ENCODE data around the gene CSNK1G3.

The CSNK1G3 gene

DNA sequence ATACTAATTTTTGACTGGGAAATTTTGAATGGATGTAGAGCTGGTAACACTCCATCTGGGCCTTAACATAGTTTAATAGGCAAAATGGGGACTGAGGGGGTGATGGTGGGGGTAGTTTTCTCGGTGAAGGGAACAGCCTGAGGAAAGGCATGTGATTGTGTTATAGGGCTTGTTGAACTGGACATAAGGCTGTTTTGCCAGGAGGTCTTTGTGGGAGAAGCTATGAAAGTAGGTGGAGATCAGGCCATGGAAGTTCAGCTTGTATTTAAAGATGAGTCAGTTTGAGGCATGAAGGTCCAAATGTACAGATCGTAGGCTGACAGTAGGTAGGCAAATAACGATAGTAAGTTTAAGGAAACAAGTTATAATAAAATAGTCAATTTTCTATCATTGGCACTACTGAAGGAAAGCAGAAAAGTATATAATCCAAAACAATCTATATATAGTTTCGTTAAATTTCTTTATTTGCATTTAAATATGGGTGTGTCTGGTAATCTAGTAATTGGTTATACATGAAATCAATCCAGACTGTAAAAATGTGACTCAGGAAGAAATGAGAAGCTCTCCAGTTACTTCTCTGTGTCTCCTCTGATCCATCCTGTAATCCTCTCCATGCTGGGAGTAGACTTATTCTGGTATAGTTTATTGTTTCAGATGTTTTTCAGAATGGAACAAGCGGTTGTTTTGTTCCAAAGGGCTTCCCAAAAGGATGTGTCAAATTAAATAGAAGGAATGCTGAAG lies 2.8 kb downstream of the CSNK1G3 start:
- no peak for DNase-seq

DNA sequence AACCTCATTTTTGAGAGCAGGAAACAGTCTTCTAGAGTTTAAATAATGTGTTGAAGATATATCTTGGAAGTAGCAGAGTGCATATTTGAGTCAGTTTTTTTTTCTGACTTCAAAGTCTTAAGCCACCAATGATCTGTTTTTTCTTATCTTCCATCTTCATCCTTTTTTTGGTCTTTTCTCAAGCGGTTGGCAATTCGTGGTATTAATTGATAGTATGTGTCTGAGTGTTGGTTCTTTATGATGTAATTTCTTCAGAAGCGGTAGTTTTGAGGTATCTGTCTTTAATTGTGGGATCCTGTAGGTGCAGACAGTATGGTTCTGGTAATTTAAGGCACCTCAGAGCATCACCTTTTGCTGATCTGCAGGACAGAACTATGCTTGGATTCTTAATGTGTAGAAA lies 3.9 kb downstream of the CSNK1G3 start:
- no peak for DNase-seq

DNA sequence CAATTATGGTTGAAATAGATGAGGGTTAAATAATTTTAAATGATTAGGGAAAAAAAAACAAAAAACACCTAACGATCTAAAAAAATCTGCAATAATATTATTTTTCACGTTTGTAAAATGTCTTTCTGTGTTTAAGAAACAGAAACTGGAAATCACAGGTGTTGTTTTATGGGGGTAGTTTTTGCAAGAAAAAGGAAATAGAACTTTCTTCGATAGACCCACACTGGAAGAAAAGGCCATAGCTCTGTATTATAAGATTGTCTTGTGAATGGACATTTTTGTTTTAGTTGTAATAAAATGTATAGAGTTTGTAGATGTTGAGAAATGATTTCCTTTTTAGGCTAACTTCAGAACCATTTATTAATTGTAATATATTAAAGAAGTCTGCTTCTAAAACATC lies 5.5 kb downstream of the CSNK1G3 start:
- no peak for DNase-seq

DNA sequence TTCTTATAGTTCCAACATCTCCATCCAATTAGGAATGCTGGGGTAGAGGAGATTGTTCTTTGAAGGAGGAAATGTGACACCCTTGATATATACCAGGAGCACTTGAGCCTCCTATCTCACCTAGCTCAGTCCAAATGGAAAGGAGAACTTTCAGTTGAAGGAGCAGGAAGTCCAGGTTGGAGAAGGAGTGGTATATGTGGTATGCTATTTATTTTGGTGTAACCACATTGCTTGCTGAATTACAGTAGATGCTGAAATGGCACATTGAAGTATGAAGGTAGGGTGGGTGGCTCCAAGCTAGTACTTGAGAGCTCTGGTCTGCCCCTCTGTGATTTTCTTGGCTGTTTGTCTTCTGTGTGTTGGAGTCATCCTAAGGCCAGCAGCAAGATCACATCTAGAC lies 6.1 kb downstream of the CSNK1G3 start:
- DNase-seq, result no peak

DNA sequence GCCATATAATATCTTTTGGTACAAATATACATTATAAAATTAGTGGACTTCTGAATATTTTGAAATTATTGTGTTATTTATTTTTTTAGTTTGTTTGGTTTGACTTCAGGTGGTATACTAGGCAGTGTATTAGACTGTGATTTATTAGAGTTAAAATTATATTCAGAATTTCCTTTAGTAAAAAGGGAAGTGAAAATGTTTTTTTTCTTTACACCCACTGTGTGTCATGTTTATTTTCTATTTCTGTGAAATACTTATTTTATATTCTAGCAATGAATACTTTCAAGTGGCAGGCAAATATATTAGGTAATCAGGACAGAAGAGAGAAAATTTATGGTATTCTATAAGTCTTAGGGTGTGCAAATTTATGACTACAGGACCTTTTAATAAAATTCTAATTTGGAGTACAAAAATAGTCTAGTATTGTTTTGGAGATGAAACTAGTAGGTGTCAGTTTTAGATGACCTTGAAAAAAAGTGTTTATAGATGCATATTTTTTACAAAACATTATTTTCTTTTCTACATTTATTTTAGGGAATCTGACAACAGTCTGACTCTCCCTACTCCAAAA lies 8.8 kb downstream of the CSNK1G3 start:
- DNase-seq, result no peak

DNA sequence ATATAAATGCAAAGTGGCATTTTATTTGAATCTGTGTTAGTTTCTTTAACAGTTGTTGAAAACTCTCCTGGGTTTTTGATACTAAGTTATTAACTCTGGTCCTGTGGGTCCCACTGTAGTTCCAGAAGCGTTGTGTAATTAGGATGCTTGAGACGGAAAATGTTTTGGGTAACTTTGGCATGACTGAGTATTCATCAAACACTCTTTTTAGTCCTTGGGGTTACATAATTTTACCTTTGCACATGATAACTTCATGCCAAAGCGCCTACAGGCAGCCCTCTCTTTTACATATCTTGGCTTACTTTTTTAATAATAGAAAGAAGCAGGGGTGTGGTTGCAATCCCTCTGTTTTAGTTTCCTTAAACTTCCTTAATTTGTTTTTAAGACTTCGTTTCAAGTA lies 12.2 kb downstream of the CSNK1G3 start:
- DNase-seq, result no peak

DNA sequence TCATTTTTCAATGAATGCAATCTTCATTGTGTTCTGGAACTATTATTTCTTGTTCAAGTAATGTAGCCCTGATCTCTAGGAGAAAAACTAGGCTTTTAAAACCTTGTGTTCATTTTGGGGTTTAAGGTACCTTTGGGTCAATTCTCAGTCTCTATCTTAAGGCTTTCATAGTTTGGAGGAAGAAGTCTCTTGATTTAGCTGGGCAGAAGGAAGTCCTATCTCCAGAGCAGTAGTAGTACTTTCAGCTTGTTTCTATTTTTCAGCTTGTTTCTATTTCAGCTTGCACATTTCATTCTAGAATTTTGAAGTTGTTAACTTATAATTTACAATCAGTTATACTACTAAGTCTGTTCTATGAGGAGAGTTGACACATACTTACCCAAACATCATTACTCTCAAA lies 15.2 kb downstream of the CSNK1G3 start:
- no peak for DNase-seq

DNA sequence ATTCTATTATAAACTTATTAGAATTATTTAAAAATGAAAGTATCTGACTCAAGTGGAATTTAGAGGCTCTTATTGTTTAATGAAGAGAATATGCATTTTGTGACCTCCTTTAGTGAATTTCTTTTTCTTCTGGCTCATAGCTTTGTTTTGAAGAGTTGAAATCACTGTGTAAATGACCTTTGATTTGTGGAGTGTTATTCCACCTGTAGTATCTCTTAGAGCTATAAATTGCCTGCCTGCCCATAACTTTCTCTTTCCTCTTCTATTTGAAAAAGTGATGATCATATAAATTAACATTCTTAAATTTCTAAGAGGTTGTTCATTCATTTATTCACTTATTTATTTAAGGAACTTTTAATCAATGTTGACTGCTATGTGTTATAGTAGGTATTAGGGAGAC lies 16.1 kb downstream of the CSNK1G3 start:
- DNase-seq, result no peak

DNA sequence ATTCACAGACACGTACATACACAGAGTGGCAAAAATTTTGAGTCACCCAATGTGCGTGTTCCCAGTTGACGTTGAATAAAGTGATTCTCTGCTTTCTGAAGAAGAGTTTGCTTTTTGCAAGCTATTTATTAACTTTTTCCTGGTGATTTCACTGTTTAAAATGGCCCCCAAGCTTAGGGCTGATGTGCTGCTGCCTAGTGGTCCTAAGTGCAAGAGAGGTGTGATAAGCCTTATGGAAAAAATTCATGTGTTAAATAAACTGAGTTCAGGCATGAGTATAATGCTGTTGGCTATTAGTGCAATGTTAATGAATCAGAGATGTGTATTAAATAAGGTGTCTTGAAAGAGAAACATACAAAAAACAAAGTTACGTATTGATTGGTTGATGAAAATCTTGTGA lies 16.9 kb downstream of the CSNK1G3 start:
- no peak for DNase-seq

DNA sequence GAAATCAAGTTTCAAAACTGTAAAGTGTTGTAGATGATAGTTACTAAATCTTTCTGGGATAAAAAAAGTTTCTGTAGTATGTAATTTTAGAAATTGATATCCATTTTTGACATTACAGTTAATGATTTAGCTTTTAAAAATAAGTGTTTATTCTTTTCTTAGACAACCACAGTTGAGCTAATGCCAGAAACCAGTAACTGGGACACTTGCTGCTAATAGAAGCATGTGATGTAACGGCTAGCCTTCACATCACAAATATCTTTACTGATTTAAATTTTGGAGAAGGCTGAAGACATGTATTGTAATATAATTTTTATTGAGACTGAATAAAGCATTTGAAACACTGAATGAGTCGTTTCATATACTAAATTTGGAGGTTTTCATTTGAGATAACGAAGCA lies 18.8 kb downstream of the CSNK1G3 start:
- DNase-seq, result no peak

DNA sequence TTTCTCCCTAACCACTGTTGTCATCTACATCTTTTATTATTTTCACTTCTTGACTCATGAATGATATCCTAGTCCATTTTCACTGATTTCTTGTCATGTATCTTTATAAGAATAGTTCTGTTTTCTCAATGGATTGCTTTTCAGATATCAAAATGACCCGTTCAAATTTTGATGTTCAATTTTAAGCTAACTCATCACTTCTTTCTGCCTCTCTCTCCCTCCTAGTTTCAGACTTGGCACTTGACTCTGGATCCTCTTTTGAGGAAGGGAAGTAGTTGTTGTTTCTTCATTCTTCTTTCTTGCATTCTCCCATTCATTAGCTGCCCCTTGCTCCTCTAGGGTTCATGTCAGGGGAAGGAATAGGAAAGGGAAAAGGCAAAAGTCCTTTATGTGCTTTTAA lies 23.7 kb downstream of the CSNK1G3 start:
- DNase-seq, result no peak

DNA sequence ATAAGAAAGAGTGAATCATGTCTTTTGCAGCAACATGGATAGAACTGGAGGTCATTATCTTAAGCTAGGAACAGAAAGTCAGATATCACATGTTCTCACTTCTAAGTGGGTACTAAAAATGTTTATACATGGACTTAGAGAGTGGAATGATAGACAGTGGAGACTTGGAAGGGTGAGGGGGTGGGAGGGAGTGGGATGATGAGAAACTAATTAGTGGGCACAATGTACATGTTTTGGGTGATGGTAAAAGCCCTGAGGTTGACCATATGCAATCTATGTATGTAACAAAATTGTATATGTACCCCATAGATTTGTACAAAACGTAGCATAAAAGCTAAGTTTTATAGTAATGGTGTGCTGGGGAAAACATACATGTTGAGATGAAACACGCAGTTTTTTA lies 25.3 kb downstream of the CSNK1G3 start:
- DNase-seq, result no peak

DNA sequence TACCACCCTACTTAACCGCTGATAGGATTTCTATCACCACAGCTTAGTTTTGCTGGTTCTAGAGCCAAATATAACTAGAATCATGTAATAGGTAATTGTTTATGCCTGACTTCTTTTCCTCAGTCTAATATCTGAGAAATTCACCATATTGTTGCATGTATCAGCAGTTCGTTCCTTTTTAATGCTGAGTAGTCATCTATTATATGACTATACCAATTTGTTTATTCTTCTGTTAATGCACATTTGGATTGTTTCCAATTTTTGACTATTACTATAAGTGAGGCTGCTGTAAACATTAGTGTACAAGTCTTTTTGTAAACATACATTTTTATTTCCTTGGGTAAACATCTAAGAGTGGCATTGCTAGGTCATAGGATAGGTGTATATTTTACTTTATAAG lies 25.9 kb downstream of the CSNK1G3 start:
- no peak for DNase-seq

DNA sequence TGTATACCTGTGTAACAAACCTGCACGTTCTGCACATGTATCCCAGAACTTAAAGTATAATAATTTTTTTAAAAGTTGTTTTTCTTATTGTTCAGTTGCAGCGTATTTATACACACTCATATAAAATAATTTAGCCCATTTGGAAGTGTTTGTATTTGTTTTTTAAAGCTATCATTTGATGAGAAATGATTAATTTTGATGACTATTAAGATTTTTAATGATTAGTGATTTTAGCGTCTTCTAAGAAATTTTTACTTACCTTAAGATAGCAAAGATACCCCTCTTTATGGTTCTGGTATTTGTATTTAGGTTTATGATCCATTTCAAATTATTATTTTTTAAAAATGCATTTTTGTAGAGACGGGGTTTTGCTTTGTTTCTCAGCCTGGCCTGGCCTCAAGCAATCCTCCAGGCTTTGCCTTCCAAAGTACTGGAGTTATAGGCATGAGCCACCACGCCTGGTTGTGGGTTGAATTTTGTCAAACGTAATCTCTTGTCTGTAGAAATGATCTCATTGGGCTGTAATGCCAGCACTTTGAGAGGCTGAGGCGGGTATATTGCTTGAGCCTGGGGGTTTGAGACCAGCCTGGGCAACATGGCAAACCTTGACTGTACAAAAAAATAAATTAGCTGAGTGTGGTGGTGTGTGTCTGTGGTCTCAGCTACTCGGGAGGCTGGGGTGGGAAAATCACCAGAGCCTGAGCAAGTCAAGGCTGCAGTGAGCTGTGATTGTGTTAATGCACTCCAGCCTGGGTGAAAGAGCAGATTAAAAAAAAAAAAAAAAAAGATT lies 26.9 kb downstream of the CSNK1G3 start:
- DNase-seq, result no peak

DNA sequence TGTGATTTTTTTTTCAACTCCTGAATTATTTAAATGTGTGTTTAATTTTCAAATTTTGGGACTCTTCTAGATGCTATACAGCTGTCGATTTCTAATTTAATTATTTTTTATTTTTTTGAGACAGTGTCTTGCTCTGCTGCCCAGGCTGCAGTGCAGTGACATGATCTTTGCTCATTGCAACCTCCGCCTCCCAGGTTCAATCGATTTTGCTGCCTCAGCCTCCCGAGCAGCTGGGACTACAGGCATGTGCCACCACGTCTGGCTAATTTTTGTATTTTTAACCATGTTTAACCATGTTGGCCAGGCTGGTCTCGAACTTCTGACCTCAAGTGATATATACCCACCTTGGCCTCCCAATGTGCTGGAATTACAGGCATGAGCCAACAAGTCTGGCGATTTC lies 28.6 kb downstream of the CSNK1G3 start:
- no peak for DNase-seq

DNA sequence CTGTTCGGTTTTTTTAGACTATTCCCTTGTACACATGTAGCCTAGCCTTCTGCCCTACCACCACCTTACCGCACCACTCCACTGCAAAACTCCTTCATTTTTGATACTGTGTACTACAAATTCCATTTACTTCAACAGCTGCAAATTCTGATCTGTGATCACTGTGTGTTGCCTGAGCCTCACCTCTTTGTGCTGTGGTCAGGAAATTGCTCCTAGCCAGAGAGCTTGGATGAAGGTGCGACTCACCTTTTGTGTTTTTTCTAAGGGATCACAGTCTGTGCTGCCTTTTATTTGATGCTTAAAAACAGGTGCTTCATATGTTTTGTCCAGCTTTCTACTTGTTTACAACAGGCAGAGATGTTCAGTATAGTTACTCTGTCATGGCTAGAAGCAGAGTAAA lies 31.5 kb downstream of the CSNK1G3 start:
- no peak for DNase-seq

DNA sequence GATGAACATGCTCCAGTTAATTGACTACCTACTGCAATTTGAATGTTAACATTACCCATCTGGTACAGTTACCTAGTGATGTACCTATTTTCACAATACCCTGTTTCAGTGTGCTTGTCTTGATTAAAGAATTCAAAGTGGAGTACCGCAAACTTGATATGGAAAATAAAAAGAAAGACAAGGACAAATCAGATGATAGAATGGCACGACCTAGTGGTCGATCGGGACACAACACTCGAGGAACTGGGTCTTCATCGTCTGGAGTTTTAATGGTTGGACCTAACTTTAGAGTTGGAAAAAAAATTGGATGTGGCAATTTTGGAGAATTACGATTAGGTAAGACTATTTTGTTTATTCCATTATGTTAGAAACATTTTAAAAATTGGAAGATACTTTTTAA lies 33.5 kb downstream of the CSNK1G3 start:
- no peak for DNase-seq

DNA sequence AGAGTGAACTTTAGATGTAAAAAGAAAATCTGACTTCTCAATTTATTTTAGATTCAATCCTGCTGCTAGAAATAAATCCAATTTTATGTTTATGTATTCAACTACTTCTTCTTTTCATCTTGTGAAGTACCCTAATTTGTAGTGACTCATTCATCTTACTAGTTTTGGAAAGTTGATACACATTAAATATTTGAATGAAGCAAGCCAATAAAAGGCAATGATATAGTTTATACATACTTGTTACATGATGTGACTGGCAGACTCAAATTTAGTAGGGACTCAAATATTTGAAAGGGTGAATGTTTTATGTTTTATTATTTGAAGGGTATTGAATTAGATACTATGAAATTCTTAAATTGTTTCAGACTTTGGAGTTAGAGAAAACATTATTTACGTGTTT lies 34.7 kb downstream of the CSNK1G3 start:
- no peak for DNase-seq

DNA sequence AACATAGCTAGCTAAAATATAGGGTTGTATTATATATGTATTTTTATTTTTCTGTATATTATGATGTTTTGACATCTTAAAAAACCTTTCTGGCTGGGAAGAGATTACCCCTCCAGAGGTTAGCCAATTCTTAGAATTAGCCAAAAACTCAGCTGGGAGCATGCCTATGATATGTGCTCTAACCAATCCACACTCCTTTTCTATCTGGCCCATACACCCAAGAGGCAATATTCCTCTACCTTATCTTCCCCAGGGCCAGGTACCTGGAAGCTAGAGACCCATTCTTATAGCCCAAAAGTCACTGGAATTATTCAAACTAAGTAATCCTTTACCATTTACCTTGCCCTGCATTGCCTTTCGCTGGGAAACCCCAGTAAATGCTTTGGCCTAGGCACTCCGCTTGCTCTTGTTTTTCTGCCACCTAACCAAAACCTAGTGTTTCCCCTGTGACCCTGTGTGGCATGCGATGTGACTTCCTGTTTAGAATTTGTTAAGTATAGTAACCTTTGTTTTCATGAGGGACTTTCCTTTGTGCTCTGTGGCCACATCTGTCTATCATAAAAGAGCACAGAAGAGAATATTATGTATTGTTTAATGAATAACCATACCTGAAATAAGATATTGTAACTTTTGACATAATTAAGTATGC lies 37.4 kb downstream of the CSNK1G3 start:
- DNase-seq, result peak; percentile 22

DNA sequence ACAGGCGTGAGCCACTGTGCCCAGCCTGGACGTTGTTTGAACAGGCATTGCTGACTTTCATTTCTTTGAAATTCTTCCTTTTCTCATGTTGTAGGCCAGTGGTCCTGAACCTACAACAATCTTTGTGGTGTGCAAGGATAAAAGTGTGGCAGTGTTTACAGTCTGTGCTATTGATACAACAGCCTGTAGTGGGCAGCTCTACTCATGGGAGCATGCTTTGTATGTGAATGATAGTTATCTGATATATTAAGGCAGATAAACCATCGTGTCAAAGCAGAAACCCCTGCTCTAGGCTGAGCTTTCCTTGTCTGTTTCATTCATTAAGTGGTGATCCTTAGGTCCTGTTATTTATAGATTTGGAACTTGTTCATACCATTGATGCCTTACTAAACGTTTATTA lies 42.6 kb downstream of the CSNK1G3 start:
- no peak for DNase-seq

DNA sequence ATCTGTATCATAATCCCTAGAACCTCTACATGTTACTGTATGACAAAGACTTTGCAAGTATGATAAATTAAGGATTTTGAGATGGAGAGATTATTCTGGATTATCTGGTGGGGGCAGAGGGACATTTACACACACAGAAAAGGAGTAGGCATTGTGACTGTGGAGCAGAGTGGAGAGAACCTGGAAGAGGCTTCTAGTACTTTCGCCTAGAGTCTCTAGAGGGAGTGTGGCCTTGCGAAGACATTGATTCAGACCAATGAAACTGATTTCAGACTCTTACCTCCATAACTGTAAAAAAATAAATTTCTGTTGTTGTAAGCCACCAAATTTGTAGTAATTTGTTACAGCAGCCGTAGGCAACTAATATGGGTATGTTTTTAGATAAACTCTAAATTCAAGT lies 45.9 kb downstream of the CSNK1G3 start:
- no peak for DNase-seq

DNA sequence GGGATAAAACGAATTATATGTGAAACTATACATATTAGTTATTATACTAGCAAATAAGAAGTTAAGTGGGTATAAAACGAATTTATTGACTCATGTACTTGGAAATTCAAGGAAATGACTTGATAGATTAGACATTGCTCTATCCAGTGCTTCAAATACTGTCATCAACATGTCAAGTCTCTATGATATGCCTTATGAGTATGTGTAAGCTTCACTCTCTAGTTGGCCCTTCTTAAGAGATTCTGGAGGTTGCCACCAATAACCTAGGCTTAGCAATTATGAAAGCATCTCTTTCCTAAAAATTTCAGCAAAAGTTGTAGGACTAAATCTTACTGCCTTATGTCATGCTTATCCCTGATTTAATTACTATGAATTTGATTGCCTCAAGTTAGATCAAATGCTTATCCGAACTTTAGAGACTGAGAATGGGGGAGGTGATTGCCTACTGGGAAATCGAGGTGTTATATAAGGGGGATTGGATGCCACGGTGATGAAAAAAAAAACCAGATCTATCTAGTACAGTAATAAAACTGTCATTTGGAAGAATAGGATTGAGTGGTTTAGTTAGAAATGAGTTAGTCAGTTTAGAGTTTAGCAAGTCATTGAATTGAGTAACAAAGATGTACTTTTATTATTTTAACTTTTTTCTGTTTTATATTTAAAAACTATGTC lies 46.9 kb downstream of the CSNK1G3 start:
- no peak for DNase-seq

DNA sequence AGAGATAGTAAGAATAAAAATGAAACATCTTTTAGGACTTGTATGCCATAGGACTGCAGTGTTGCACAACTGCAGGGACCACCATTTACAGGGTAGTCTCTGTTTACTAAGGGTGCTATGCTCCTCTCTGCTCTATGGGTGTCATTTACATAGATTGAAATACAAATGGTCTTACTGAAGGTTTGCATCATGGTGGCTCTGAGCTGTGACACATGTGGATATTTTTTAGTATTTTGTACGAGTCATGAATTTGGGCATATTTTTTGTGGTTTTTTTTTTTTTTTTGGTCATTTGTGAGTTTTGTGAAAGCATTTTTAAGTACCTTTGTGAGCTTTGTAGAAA lies 47.4 kb downstream of the CSNK1G3 start:
- no peak for DNase-seq

All from activated CD4-positive, alpha-beta T cell treated with anti-CD3 and anti-CD28 coated beads for 1 hour (primary cell).